ENCODE measurements around the gene CAPN15. TPM values are rescaled to one million over a fixed set of nuclear protein-coding genes. Genes with fewer than 3 reads are reported as not detected.

Gene CAPN15
- total and polyA plus RNA-seq, 9 of the 15 experiments (the other 6 are each of a cell fraction or from before 2014, with no cell fraction given): 0.62 to 111 (median 14.2) TPM

- TF ChIP-seq NR2C2 (CRISPR knock-in tag; IDR thresholded peaks at IDR 0.05): no peak; the same call in 1 of the 2 replicates
- TF ChIP-seq NR2C2 (tag; IDR thresholded peaks at IDR 0.05): peak; percentile 91
- no peak for TF ChIP-seq FOXP4 (CRISPR knock-in tag; IDR thresholded peaks at IDR 0.05; ENCODE audit: borderline replicate concordance)
- TF ChIP-seq GTF2F1 (IDR thresholded peaks at IDR 0.05; ENCODE audit: low read depth, low read length): peak; percentile 32; the same call in 1 of the 2 replicates
- no peak for TF ChIP-seq E2F4 (CRISPR knock-in tag; IDR thresholded peaks at IDR 0.05; ENCODE audit: low read depth)
- peak; percentile 24 to 44; a peak in 1 of 4 replicates for TF ChIP-seq UBTF (IDR thresholded peaks at IDR 0.05; ENCODE audit: borderline replicate concordance in 1 of 2, low read depth in 2 of 2, low read length in 2 of 2)
- no peak for TF ChIP-seq PHB2 (IDR thresholded peaks at IDR 0.05; ENCODE audit: low read depth)
- TF ChIP-seq BACH1 (tag; IDR thresholded peaks at IDR 0.05): no peak
- TF ChIP-seq BHLHE40 (IDR thresholded peaks at IDR 0.05; ENCODE audit: low read length): no peak
- no peak for TF ChIP-seq PRDM10 (IDR thresholded peaks at IDR 0.05; ENCODE audit: partially characterized antibody)
- peak; percentile 35 for TF ChIP-seq CREB1 (IDR thresholded peaks at IDR 0.05)
- peak; percentile 79 for TF ChIP-seq CREB1 (CRISPR knock-in tag; IDR thresholded peaks at IDR 0.05)
- no peak for TF ChIP-seq SP2 (IDR thresholded peaks at IDR 0.05; ENCODE audit: extremely low read depth, low read depth, low read length, poor library complexity, severe bottlenecking)
- TF ChIP-seq SPI1 (IDR thresholded peaks at IDR 0.05; ENCODE audit: borderline replicate concordance, low read depth, low read length): peak; percentile 88
- no peak for TF ChIP-seq CHAMP1 (IDR thresholded peaks at IDR 0.05)
Observed at GRCh38 chr16:588889-589657, 61.6 kb downstream of the CAPN15 start (continued).

All from K562 (cell line).